ENCODE data around the gene ACCS. TPM values are rescaled to one million over a fixed set of nuclear protein-coding genes. Genes with fewer than 3 reads are reported as not detected.

The ACCS gene
- total and polyA plus RNA-seq, 4 donors, result 6.4 to 66.9 (median 28.1) TPM

GRCh38 chr11:44068180-44068579 lies 2.1 kb downstream of the ACCS start:
- TF ChIP-seq, protein P1, sequence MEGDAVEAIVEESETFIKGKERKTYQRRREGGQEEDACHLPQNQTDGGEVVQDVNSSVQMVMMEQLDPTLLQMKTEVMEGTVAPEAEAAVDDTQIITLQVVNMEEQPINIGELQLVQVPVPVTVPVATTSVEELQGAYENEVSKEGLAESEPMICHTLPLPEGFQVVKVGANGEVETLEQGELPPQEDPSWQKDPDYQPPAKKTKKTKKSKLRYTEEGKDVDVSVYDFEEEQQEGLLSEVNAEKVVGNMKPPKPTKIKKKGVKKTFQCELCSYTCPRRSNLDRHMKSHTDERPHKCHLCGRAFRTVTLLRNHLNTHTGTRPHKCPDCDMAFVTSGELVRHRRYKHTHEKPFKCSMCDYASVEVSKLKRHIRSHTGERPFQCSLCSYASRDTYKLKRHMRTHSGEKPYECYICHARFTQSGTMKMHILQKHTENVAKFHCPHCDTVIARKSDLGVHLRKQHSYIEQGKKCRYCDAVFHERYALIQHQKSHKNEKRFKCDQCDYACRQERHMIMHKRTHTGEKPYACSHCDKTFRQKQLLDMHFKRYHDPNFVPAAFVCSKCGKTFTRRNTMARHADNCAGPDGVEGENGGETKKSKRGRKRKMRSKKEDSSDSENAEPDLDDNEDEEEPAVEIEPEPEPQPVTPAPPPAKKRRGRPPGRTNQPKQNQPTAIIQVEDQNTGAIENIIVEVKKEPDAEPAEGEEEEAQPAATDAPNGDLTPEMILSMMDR (IDR thresholded peaks at IDR 0.05; ENCODE audit: control extremely low read depth, extremely low read depth), result no peak
- WGBS, 2 donors, result 95 to 98% methylated on average over 2 of the region's 2 CpGs
- DNase-seq (no peak), ATAC-seq (ENCODE audit: insufficient read depth, low FRiP score) (no peak)
- peaks cover 0 to 15% (median 2%) of the 10 kb centered on the region in 5 donors for H3K4me1 ChIP-seq (ENCODE audit: control insufficient read depth in 5 of 5, insufficient read depth in 5 of 5, low read length in 5 of 5)
- no peak overlapping the region for H3K4me3 ChIP-seq
- no peaks in the 10 kb centered on the region for H3K9me3 ChIP-seq (ENCODE audit: control insufficient read depth in 4 of 4, insufficient read depth in 3 of 4, low read length in 3 of 4)
- H3K27me3 ChIP-seq (ENCODE audit: control insufficient read depth in 3 of 3, insufficient read depth in 3 of 3, low read length in 2 of 3), result no peaks in the 10 kb centered on the region
- no peak overlapping the region for H3K27ac ChIP-seq (ENCODE audit: low read depth in 1 of 2, low read length in 1 of 2)
- peaks cover 0 to 5% (median 2%) of the 10 kb centered on the region in 4 donors for H3K36me3 ChIP-seq (ENCODE audit: control insufficient read depth in 4 of 4, insufficient read depth in 4 of 4, low read length in 4 of 4)
- H3K9ac ChIP-seq (ENCODE audit: insufficient read depth in 1 of 2, low read length in 2 of 2), result no peak overlapping the region

GRCh38 chr11:44071157-44071556 lies 5.1 kb downstream of the ACCS start:
- Histone ChIP-seq H3K27me3 (ENCODE audit: control insufficient read depth in 3 of 3, insufficient read depth in 3 of 3, low read length in 2 of 3) (no peaks in the 10 kb centered on the region), H3K36me3 (ENCODE audit: control insufficient read depth in 4 of 4, insufficient read depth in 4 of 4, low read length in 4 of 4) (peaks cover 0 to 10% (median 4%) of the 10 kb centered on the region in 4 donors), H3K9me3 (ENCODE audit: control insufficient read depth in 4 of 4, insufficient read depth in 3 of 4, low read length in 3 of 4) (no peaks in the 10 kb centered on the region), H3K27ac (ENCODE audit: low read depth in 1 of 2, low read length in 1 of 2) (no peak overlapping the region), H3K9ac (ENCODE audit: insufficient read depth in 1 of 2, low read length in 2 of 2) (no peak overlapping the region), H3K4me1 (ENCODE audit: control insufficient read depth in 5 of 5, insufficient read depth in 5 of 5, low read length in 5 of 5) (peaks cover 0 to 9% (median 2%) of the 10 kb centered on the region in 5 donors), H3K4me3 (no peak overlapping the region)
- no peak for ATAC-seq (ENCODE audit: insufficient read depth, low FRiP score)
- WGBS, 2 donors, result 91 to 94% methylated on average over 3 of the region's 3 CpGs
- TF ChIP-seq, protein P1 (IDR thresholded peaks at IDR 0.05; ENCODE audit: control extremely low read depth, extremely low read depth), result no peak
- no peak for DNase-seq

- no peaks in the 10 kb centered on the region for H3K9me3 ChIP-seq (ENCODE audit: control insufficient read depth in 4 of 4, insufficient read depth in 3 of 4, low read length in 3 of 4)
- 95 to 97% methylated on average over 8 of the region's 8 CpGs for WGBS, 2 donors
- ATAC-seq (ENCODE audit: insufficient read depth, low FRiP score) (no peak), DNase-seq (no peak)
- peaks cover 0 to 2% (median 0%) of the 10 kb centered on the region in 5 donors for H3K4me1 ChIP-seq (ENCODE audit: control insufficient read depth in 5 of 5, insufficient read depth in 5 of 5, low read length in 5 of 5)
- H3K36me3 ChIP-seq (ENCODE audit: control insufficient read depth in 4 of 4, insufficient read depth in 4 of 4, low read length in 4 of 4), result peaks cover 0 to 12% (median 6%) of the 10 kb centered on the region in 4 donors
- no peak overlapping the region for H3K9ac ChIP-seq (ENCODE audit: insufficient read depth in 1 of 2, low read length in 2 of 2)
- no peak overlapping the region for H3K27ac ChIP-seq (ENCODE audit: low read depth in 1 of 2, low read length in 1 of 2)
- TF ChIP-seq, protein P1 (IDR thresholded peaks at IDR 0.05; ENCODE audit: control extremely low read depth, extremely low read depth), result no peak
- H3K27me3 ChIP-seq (ENCODE audit: control insufficient read depth in 3 of 3, insufficient read depth in 3 of 3, low read length in 2 of 3), result no peaks in the 10 kb centered on the region
- H3K4me3 ChIP-seq, result no peak overlapping the region
These were observed 6.9 kb downstream of the ACCS start for GRCh38 chr11:44072757-44073658.
